ENCODE results near the gene SF3B5.
"Not testable (repeated sequence)": the region's sequence is repeated elsewhere in the genome, so short reads cannot be mapped to it uniquely, and the experiment has no call there.

Gene SF3B5

DNA sequence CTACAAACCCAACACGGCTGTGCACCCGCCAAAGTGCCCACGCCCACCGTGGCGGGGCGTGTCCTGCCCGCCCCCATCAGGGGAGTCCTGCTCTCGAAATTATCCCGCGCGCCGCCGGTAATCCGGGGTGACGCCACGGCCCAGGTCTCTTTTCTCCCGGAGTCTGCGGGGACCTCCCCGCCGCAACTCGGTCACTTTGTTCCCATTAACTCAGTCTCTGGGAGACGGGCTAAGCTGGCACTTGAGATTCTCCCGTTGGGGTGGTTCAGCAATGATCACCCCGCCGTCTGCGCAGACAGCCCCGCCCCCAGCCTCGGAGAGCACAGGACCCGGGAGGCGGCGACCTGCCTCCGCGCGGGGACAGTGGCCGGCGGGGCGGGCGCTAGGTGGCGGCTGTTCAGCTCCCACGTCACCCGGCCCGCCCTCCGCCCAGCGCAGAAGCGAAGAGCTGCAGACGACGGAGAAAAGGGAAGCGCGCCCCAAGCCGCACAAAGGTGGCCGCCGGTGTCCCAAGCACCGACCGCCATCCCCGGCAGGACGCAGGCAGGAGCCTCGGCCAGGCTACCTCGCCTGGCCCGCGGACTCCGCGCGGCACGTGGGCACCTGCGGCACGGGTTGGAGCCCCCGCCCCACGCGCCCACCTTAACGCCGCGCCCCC is 31.5 kb downstream of the SF3B5 start:
- H3K27me3 ChIP-seq (ENCODE audit: control insufficient read depth, insufficient read depth, low read length), result peaks cover 86% of the 10 kb centered on the region
- H3K27ac ChIP-seq (ENCODE audit: low read depth, low read length), result no peak overlapping the region
- H3K4me3 ChIP-seq (ENCODE audit: low read depth, low read length), result peak overlapping the region; percentile 57
- H3K9ac ChIP-seq (ENCODE audit: low read depth, low read length), result no peak overlapping the region
- H3K9me3 ChIP-seq (ENCODE audit: control insufficient read depth, insufficient read depth, low read length), result no peaks in the 10 kb centered on the region
- no peaks in the 10 kb centered on the region for H3K36me3 ChIP-seq (ENCODE audit: control insufficient read depth, insufficient read depth, low read length)
- peaks cover 29% of the 10 kb centered on the region for H3K4me1 ChIP-seq (ENCODE audit: control insufficient read depth, insufficient read depth, low read length)

DNA sequence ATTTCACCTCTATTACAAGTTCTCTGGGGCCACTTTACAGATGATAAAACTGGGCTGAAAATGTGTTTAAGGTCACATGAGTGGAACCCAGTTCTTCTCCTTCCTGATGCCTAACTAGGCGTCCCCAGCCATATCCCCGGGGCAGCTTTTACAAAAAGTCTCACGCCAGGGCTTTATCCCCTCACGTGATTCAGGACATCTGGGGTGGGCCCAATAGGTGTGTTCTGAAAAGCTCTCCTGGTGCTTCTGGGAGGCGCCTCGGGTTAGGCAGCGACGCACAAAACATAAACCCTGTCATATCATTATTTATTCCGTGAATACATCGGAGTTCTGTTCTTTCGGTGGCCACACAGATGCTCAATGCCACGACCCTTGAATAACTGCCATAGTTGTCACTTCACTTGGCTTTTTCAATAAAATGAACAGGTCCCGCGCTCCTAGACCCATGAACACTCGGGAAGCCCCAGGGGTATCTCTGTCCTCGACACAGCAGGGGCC is 32.1 kb downstream of the SF3B5 start:
- Histone ChIP-seq H3K36me3 (ENCODE audit: control insufficient read depth, insufficient read depth, low read length) (no peaks in the 10 kb centered on the region), H3K9me3 (ENCODE audit: control insufficient read depth, insufficient read depth, low read length) (no peaks in the 10 kb centered on the region), H3K4me1 (ENCODE audit: control insufficient read depth, insufficient read depth, low read length) (peaks cover 29% of the 10 kb centered on the region), H3K9ac (ENCODE audit: low read depth, low read length) (no peak overlapping the region), H3K27me3 (ENCODE audit: control insufficient read depth, insufficient read depth, low read length) (peaks cover 86% of the 10 kb centered on the region), H3K4me3 (ENCODE audit: low read depth, low read length) (peak overlapping the region; percentile 57), H3K27ac (ENCODE audit: low read depth, low read length) (no peak overlapping the region)

- no peaks in the 10 kb centered on the region for H3K9me3 ChIP-seq (ENCODE audit: control insufficient read depth, insufficient read depth, low read length)
- H3K9ac ChIP-seq (ENCODE audit: low read depth, low read length), result no peak overlapping the region
- peak overlapping the region; percentile 57; the same call in 1 of the 2 replicates for H3K4me3 ChIP-seq (ENCODE audit: low read depth, low read length)
- H3K36me3 ChIP-seq (ENCODE audit: control insufficient read depth, insufficient read depth, low read length), result no peaks in the 10 kb centered on the region
- H3K4me1 ChIP-seq (ENCODE audit: control insufficient read depth, insufficient read depth, low read length), result peaks cover 29% of the 10 kb centered on the region
- H3K27me3 ChIP-seq (ENCODE audit: control insufficient read depth, insufficient read depth, low read length), result peaks cover 81% of the 10 kb centered on the region
- no peak overlapping the region for H3K27ac ChIP-seq (ENCODE audit: low read depth, low read length)
Observed at GRCh38 chr6:144062786-144063185, 32.6 kb downstream of the SF3B5 start.

DNA sequence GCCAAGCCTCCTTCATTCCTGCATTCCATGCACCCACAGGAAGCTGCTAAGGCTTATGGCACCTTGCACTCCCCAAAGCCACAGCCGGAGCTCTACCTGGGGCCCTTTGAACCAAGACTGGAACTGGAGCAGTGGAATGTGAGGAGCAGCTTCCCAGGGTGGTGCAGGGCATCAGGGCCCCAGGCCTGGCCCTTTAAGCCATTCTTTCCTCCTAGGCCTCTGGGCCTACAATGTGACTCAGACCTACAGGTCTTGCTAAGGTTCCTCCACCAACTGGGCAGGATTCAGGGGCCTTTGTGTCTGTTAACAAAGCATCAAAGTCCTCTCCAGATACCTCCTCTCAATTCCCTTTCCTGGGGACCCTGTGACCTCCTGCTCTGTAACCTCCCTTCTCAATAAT is 36.2 kb downstream of the SF3B5 start:
- H3K4me3 ChIP-seq (ENCODE audit: low read depth, low read length), result no peak overlapping the region
- no peak overlapping the region for H3K27ac ChIP-seq (ENCODE audit: low read depth, low read length)
- H3K36me3 ChIP-seq (ENCODE audit: control insufficient read depth, insufficient read depth, low read length), result no peaks in the 10 kb centered on the region
- H3K4me1 ChIP-seq (ENCODE audit: control insufficient read depth, insufficient read depth, low read length), result peaks cover 22% of the 10 kb centered on the region
- H3K9me3 ChIP-seq (ENCODE audit: control insufficient read depth, insufficient read depth, low read length), result no peaks in the 10 kb centered on the region
- H3K27me3 ChIP-seq (ENCODE audit: control insufficient read depth, insufficient read depth, low read length), result peaks cover 46% of the 10 kb centered on the region
- H3K9ac ChIP-seq (ENCODE audit: low read depth, low read length), result no peak overlapping the region

DNA sequence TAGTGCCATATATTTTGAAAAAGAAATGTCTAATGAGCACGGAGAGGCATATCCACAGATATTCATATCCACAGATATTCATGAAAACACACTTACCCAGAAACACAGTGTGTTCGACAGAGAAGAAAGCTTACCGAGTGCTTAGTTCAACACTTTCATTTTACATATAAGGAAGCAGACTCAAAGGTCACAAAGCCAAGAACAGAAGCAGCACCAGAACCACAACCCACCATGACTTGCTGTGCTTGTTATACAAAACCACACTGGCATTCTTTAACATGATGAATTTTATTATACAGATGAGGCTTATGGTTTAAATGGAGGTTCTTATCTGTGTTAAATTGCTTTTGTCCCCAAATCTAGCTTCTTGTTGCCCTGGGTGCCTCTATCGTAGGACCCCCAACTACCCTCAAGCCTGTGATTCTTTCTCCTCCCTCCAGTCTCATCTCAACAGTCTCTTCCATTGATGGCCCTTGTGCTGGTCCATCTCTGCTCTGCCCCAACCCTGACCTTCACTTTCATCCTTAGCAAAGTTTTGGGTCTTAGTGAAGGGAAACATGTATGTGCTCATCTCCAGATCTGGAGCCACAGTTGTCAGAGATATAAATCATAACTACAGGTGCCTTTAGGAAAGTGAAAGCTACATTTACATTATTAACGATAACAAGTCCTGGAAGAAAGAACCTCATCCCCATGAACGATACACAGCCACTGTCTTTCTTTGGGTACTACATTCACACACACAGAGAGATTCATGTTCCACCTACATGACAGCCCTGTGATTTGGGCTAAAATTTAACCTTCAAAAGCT is 40.0 kb downstream of the SF3B5 start:
- H3K9ac ChIP-seq (ENCODE audit: low read depth, low read length), result no peak overlapping the region
- no peak overlapping the region for H3K27ac ChIP-seq (ENCODE audit: low read depth, low read length)
- no peak overlapping the region for H3K4me3 ChIP-seq (ENCODE audit: low read depth, low read length)
- no peaks in the 10 kb centered on the region for H3K36me3 ChIP-seq (ENCODE audit: control insufficient read depth, insufficient read depth, low read length)
- H3K4me1 ChIP-seq (ENCODE audit: control insufficient read depth, insufficient read depth, low read length), result no peaks in the 10 kb centered on the region
- 0 out of 2 replicates have a peak, but pooled peaks cover 7% of the 10 kb centered on the region for H3K27me3 ChIP-seq (ENCODE audit: control insufficient read depth, insufficient read depth, low read length)
- no peaks in the 10 kb centered on the region for H3K9me3 ChIP-seq (ENCODE audit: control insufficient read depth, insufficient read depth, low read length)

GRCh38 chr6:144053601-144054000 is 41.8 kb downstream of the SF3B5 start:
- Histone ChIP-seq H3K9ac (ENCODE audit: low read depth, low read length) (no peak overlapping the region), H3K27me3 (ENCODE audit: control insufficient read depth, insufficient read depth, low read length) (no peaks in the 10 kb centered on the region), H3K36me3 (ENCODE audit: control insufficient read depth, insufficient read depth, low read length) (no peaks in the 10 kb centered on the region), H3K9me3 (ENCODE audit: control insufficient read depth, insufficient read depth, low read length) (no peaks in the 10 kb centered on the region), H3K27ac (ENCODE audit: low read depth, low read length) (no peak overlapping the region), H3K4me3 (ENCODE audit: low read depth, low read length) (no peak overlapping the region), H3K4me1 (ENCODE audit: control insufficient read depth, insufficient read depth, low read length) (no peaks in the 10 kb centered on the region)

GRCh38 chr6:144052488-144052887 is 42.9 kb downstream of the SF3B5 start:
- Histone ChIP-seq H3K27me3 (ENCODE audit: control insufficient read depth, insufficient read depth, low read length) (no peaks in the 10 kb centered on the region), H3K4me3 (ENCODE audit: low read depth, low read length) (no peak overlapping the region), H3K4me1 (ENCODE audit: control insufficient read depth, insufficient read depth, low read length) (no peaks in the 10 kb centered on the region), H3K36me3 (ENCODE audit: control insufficient read depth, insufficient read depth, low read length) (no peaks in the 10 kb centered on the region), H3K27ac (ENCODE audit: low read depth, low read length) (no peak overlapping the region), H3K9me3 (ENCODE audit: control insufficient read depth, insufficient read depth, low read length) (no peaks in the 10 kb centered on the region), H3K9ac (ENCODE audit: low read depth, low read length) (no peak overlapping the region)

DNA sequence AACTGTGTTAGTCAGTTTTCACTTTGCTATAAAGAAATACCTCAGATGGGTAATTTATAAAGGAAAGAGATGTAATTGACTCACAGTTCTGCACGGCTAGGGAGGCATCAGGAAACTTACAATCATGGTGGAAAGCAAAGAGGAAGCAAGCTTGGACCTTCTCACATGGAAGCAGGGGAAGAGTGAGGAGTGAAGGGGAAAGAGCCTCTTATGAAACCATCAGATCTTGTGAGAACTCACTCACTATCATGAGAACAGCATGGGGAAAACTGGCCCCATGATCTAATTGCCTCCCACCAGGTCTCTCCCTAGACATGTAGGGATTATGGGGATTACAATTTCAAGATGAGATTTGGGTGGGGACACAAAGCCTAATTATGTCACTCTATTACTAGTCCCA is 46.0 kb downstream of the SF3B5 start:
- no peaks in the 10 kb centered on the region for H3K9me3 ChIP-seq (ENCODE audit: control insufficient read depth, insufficient read depth, low read length)
- H3K27ac ChIP-seq (ENCODE audit: low read depth, low read length), result no peak overlapping the region
- H3K9ac ChIP-seq (ENCODE audit: low read depth, low read length), result no peak overlapping the region
- H3K4me3 ChIP-seq (ENCODE audit: low read depth, low read length), result no peak overlapping the region
- H3K36me3 ChIP-seq (ENCODE audit: control insufficient read depth, insufficient read depth, low read length), result no peaks in the 10 kb centered on the region
- no peaks in the 10 kb centered on the region for H3K27me3 ChIP-seq (ENCODE audit: control insufficient read depth, insufficient read depth, low read length)
- H3K4me1 ChIP-seq (ENCODE audit: control insufficient read depth, insufficient read depth, low read length), result no peaks in the 10 kb centered on the region

DNA sequence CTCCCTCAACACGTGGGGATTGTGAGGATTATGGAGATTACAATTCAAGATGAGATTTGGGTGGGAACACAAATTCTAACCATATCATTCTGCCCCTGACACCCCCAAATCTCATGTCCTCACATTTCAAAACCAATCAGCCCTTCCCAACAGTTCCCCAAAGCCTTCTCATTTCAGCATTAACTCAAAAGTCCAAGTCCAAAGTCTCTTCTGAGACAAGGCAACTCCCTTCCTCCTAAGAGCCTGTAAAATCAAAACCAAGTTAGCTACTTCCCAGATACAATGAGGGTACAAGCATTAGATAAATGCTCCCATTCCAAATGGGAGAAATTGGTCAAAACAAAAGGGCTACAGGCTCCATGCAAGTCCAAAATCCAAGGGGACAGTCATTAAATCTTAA is 47.7 kb downstream of the SF3B5 start:
- Histone ChIP-seq H3K36me3 (ENCODE audit: control insufficient read depth, insufficient read depth, low read length) (no peaks in the 10 kb centered on the region), H3K9me3 (ENCODE audit: control insufficient read depth, insufficient read depth, low read length) (no peaks in the 10 kb centered on the region), H3K4me3 (ENCODE audit: low read depth, low read length) (no peak overlapping the region)

GRCh38 chr6:144046672-144047071 is 48.7 kb downstream of the SF3B5 start:
- not testable (repeated sequence) for H3K4me3 ChIP-seq (ENCODE audit: low read depth, low read length); H3K9ac ChIP-seq (ENCODE audit: low read depth, low read length); H3K36me3 ChIP-seq (ENCODE audit: control insufficient read depth, insufficient read depth, low read length); H3K4me1 ChIP-seq (ENCODE audit: control insufficient read depth, insufficient read depth, low read length); H3K27me3 ChIP-seq (ENCODE audit: control insufficient read depth, insufficient read depth, low read length); H3K27ac ChIP-seq (ENCODE audit: low read depth, low read length); H3K9me3 ChIP-seq (ENCODE audit: control insufficient read depth, insufficient read depth, low read length)

More for the DNA sequence above, 47.7 kb downstream of the SF3B5 start:
- Histone ChIP-seq H3K4me1 (ENCODE audit: control insufficient read depth, insufficient read depth, low read length) (no peaks in the 10 kb centered on the region), H3K27me3 (ENCODE audit: control insufficient read depth, insufficient read depth, low read length) (no peaks in the 10 kb centered on the region), H3K9ac (ENCODE audit: low read depth, low read length) (no peak overlapping the region), H3K27ac (ENCODE audit: low read depth, low read length) (no peak overlapping the region)

GRCh38 chr6:144044989-144045388 is 50.4 kb downstream of the SF3B5 start:
- H3K4me1 ChIP-seq (ENCODE audit: control insufficient read depth, insufficient read depth, low read length); H3K27ac ChIP-seq (ENCODE audit: low read depth, low read length); H3K4me3 ChIP-seq (ENCODE audit: low read depth, low read length); H3K36me3 ChIP-seq (ENCODE audit: control insufficient read depth, insufficient read depth, low read length); H3K9ac ChIP-seq (ENCODE audit: low read depth, low read length); H3K9me3 ChIP-seq (ENCODE audit: control insufficient read depth, insufficient read depth, low read length); H3K27me3 ChIP-seq (ENCODE audit: control insufficient read depth, insufficient read depth, low read length): not testable (repeated sequence)

Data from HUES48 (cell line).